CD1c-positive myeloid dendritic cell (primary cell): ENCODE results near the gene TMEM231.
A peak's percentile ranks its signal among the peaks of the same experiment; 100 is the strongest.
"Not testable (repeated sequence)": the region's sequence is repeated elsewhere in the genome, so short reads cannot be mapped to it uniquely, and the experiment has no call there.

Source experiments
- DNase-seq: peaks from one replicate; pipeline ENCODE4 v3.0.0-alpha.2; 2016; ENCODE audit errors: extremely low spot score

Gene TMEM231

GRCh38 chr16:75555707-75556430 is at the start of gene TMEM231:
Gene TMEM231, minus strand, starts transcription at chr16:75556252. Its CDS starts 43 bp downstream, at chr16:75556209.
- DNase-seq: peak; percentile 96

GRCh38 chr16:75603241-75603640 is 47.2 kb upstream of the TMEM231 start:
- no peak for DNase-seq

DNA sequence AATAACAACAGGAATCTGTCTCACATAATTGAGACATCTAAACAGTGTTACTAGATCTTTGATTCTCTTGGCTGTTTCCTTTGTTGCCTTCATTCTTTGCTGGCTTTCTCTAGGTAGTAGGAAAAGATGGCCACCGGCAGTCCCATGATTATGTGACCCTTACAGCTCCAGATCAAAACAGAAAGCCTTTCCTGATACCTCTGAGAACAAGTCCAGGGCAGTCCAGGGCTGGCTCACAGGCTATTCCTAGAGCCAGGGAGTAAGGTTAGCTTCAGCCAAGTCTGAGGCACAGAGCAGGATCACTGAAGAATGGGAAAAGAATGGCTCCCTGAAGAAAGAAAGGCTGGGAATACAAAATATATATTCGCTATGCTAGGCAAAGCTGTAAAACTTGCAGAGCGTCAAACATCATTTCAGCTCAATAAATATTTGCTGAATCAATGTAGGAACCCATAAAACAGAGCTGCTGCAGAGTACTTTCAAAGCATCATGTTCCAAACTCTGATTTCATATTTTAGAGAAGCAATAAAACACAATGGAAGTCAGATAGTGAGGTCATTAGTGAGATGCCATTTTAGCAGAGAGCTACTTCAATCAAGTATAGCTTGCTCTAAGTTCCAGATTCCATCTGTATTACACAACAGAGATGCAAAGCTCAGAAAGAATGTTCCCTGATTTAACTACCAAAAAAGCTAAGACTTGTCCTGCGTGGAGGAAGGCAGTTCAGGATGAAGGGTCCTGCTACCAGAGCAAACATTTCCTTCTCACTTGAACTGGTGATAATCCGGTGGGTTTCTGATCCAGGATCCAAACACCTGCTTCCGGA is 43.6 kb upstream of the TMEM231 start:
- DNase-seq: no peak

- DNase-seq: no peak
These were observed 38.1 kb upstream of the TMEM231 start for GRCh38 chr16:75593825-75594820.

DNA sequence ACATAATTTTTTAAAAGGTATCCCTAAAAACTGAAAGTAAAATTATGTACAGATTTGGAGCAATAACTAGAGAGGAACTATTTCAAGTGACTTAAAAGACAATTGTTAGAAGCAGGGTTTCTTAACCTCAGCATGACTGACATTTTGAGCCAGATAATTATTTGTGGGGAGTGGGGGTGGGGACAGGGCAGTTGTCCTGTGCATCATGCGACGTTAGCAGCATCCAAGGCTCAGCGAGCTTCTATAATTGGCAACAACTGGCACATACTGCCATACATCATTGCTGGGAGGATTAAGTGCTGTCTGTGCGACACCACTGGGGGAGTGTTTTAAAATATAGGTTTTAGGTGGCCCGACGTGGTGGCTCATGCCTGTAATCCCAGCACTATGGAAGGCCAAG is 37.3 kb upstream of the TMEM231 start:
- no peak for DNase-seq

GRCh38 chr16:75591927-75592326 is 35.9 kb upstream of the TMEM231 start:
- not testable (repeated sequence) for DNase-seq

- DNase-seq: peak; percentile 22
These were observed 35.1 kb upstream of the TMEM231 start for GRCh38 chr16:75590920-75591843.

GRCh38 chr16:75589306-75589705 is 33.3 kb upstream of the TMEM231 start:
- DNase-seq: no peak

- DNase-seq: no peak
These were observed 32.7 kb upstream of the TMEM231 start for GRCh38 chr16:75588716-75589115.

DNA sequence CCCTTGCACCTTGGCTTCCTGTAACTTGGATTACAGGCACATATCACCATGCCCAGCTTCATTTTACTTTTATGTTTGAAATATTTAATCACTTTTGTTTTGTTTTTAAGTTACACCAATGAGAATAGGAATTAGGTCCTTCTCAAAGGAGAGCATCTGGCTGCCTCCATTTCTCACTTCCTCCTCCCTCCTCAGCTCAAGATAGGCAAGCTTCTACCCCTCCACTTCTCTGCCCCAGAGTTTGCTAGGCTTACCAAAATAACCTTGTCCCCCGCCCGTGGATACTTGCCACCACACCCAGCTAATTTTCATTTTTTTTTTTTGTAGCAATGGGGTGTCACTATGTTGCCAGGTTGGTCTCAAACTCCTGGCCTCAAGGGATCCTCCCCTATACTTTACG is 28.1 kb upstream of the TMEM231 start:
- peak; percentile 15 for DNase-seq

DNA sequence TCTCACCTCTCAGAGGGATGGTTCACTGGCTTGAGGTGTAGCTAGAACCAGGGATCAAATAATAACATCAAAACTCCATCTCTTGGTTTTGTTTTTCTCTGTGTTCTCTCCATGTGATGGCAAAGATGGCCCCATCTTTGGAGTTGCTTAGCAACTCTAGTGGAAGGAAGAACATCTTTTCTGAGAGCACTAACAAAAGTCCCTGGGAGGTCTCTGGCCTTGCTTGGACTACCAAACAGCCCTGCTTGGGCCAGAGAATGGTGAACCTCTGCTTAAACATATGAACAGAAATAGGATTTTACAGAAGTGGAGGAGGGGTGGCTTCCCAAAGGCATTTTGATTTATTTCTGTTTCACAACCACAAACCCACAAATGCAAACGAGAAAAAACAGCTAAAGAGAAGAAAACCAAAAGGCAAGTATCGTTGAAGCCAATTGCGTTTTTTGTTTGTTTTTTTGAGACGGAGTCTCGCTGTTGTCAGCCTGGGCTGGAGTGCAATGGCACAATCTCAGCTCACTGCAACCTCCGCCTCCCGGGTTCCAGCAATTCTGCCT is 23.3 kb upstream of the TMEM231 start:
- no peak for DNase-seq

DNA sequence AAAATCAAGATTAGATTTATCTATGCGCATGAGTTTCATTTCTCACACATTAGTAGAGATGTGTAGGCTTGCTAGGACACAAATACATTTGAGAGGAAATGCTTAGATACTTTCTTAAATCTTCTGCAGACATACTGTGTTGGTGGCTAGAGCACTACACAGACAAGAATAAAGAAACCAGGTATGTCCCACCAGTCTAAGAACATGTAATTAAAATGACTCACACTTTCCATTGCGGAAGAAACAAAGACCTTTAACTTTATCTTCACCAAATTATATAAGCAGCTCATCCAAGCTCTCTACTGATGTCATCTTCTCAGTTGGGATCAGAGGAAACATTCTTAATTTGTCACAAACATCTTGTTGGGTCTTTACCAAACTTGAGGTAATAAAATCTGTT is 22.7 kb upstream of the TMEM231 start:
- DNase-seq: no peak

DNA sequence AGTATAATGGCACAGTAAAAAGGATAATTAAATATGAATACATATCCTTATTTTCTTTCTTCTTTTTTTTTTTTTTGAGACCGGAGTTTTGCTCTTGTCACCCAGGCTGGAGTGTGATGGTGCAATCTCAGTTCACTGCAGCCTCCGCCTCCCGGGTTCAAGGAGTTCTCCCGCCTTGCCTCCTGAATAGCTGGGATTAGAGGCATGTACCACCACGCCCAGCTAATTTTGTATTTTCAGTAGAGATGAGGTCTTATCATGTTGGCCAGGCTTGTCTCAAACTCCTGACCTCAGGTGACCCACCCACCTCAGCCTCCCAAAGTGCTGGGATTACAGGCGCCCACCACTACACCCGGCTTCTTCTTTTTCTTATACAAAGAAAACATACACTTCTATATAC is 22.2 kb upstream of the TMEM231 start:
- DNase-seq: no peak

GRCh38 chr16:75576384-75576811 is 20.3 kb upstream of the TMEM231 start:
- no peak for DNase-seq

GRCh38 chr16:75575958-75576357 is 19.9 kb upstream of the TMEM231 start:
- DNase-seq: peak; percentile 16

DNA sequence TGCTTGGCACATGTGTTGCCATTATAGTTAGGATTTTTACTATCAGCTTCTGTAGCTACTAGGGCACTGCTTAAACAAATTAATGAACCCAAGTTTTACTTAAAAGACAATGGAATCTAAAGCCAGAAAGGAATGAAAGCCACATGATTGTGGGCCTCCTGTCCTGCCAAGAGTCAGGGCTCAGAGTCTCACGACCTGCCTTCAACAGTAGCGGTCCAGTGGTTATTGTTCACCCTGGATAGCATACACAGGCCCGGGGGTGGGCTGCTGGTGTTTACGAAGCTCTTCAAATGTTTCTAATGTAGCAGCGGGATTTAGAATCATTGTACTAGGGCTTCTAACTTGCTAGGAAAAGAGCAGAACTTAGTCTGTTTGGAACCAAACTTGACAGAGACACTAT is 17.9 kb upstream of the TMEM231 start:
- no peak for DNase-seq

GRCh38 chr16:75572864-75573542 is 17.0 kb upstream of the TMEM231 start:
- no peak for DNase-seq

DNA sequence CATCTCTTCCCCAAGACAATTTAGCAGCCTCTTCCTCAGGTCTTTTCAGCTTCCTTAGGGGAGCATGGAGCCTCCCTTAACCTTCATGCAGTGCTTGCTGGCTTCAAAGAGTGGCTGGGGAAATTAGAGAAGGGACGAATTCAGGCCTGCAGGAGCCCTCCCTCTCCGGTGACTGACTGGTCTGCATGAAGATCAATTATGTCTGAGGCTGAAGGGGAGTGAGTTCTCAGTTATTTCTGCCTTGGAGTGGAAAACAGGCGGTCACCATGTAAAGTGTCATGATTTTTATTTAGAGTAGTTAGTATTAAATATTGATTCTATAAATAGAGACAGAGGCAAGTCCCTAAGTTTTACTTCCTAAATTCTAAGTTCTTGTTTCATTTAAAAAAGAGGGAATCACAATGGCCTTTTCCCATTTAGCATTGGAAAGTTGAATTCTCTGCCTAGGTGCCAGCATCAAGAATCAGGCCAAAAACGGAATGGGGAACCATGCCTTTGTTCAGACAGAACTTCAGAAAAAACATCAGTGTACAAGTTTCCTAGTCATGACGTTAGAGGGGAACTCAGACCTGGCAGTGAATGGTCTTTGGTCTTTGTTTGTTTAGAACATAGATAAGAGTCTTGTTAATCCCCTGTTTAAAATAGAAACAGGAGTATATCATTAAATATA is 14.5 kb upstream of the TMEM231 start:
- peak; percentile 78 for DNase-seq

- DNase-seq: no peak
These were observed 11.9 kb upstream of the TMEM231 start for GRCh38 chr16:75567911-75568310.
